Heart right ventricle (tissue), 16 donors: ENCODE data around the gene TMEM233. TPM values are rescaled to one million over a fixed set of nuclear protein-coding genes. Genes with fewer than 3 reads are reported as not detected.
"Not testable (repeated sequence)": the region's sequence is repeated elsewhere in the genome, so short reads cannot be mapped to it uniquely, and the experiment has no call there.

ENCODE experiments used
- ATAC-seq, 8 donors: fragments of 200-7000 bp; cut with Tn5 transposase; one replicate each; pipeline ENCODE4 v1.9.1; 2020; ENCODE audit warnings: mild to moderate bottlenecking in 8 of 8, moderate library complexity in 8 of 8, moderate number of reproducible peaks in 1 of 8
- DNase-seq, 2 donors: peaks; one replicate each; pipeline ENCODE4 v3.0.0-alpha.2; 2020
- H3K27ac ChIP-seq, 10 donors: fragments of 200-600 bp; sonication (generic) in 2 of 10; one replicate each; pipeline versions ENCODE4 v1.5.0 to v1.8.0; 2020 to 2022; ENCODE audit warnings: mild to moderate bottlenecking in 3 of 10
- H3K27me3 ChIP-seq, 7 donors: fragments of 200-600 bp; one replicate each; pipeline ENCODE4 v1.8.0; 2021 to 2022; ENCODE audit warnings: mild to moderate bottlenecking in 2 of 7
- H3K36me3 ChIP-seq, 9 donors: fragments of 200-600 bp; sonication (generic) in 1 of 9; one replicate each; pipeline versions ENCODE4 v1.5.0 to v1.8.0; 2020 to 2022; ENCODE audit warnings: mild to moderate bottlenecking in 2 of 9
- H3K4me1 ChIP-seq, 9 donors: fragments of 200-600 bp; sonication (generic) in 1 of 9; one replicate each; pipeline versions ENCODE4 v1.5.0 to v1.8.0; 2020 to 2022; ENCODE audit warnings: mild to moderate bottlenecking in 4 of 9
- H3K4me3 ChIP-seq, 10 donors: fragments of 200-600 bp; sonication (generic) in 2 of 10; one replicate each; pipeline versions ENCODE4 v1.5.0 to v1.8.0; 2020 to 2022; ENCODE audit warnings: mild to moderate bottlenecking in 7 of 10, moderate library complexity in 2 of 10
- H3K9me3 ChIP-seq, 11 donors: fragments of 200-600 bp in 10 of 11; sonication (generic) in 2 of 11; one replicate each; pipeline versions ENCODE4 v1.5.0 to v1.8.0; 2013 to 2022; ENCODE audit warnings: mild to moderate bottlenecking in 2 of 11, control low read depth in 1 of 11, moderate library complexity in 1 of 11
- CTCF ChIP-seq, 9 donors: fragments of 200-600 bp; sonication (generic) in 2 of 9; IDR thresholded peaks; one replicate each; pipeline versions ENCODE4 v1.5.0 to v1.8.0; 2021 to 2022; ENCODE audit warnings: antibody characterized with exemption in 9 of 9, mild to moderate bottlenecking in 5 of 9, moderate library complexity in 1 of 9
- WGBS, 2 donors: extraction: QIAGEN DNeasy Blood & Tissue Kit; methylation state at CpG; one replicate each; pipeline ENCODE4 v1.1.7; 2013; ENCODE audit warnings: inconsistent platforms in 1 of 2; 5-methylcytosine and 5-hydroxymethylcytosine counted together
- intact Hi-C, 10 donors: fragments of 100-400 bp; cut with DNase I; formaldehyde crosslinking; loops; one replicate each; pipeline versions ENCODE4 v1.11.1 to v1.14.2; 2022
- polyA plus RNA-seq, 2 donors: library from polyadenylated mRNA; stranded (reverse); fragments of 200-250 nt; gene quantifications; one replicate each; pipeline ENCODE4 v1.2.3, GENCODE V29; 2013
- total RNA-seq, 10 donors: library from RNA; stranded (reverse); fragmentation: NEBNext Ultra II Directional in 3 of 10; extraction: Animal tissue kit (Norgen Biotek cat#: 25700) in 3 of 10; gene quantifications; one replicate each; pipeline versions ENCODE4 v1.2.1 to v1.2.4, GENCODE V29; 2021 to 2023
- donor health status: Arrhythmogenic right ventricular cardiomyopathy.
- donor health status: ischemic (EF 13 %, LVEDD 7.1; RV severe dilation, severe dysfunction).
- donor health status: healthy with polysubstance abuse.
- donor health status: DM: no; HTN: yes; CAD: no.
- donor health status: DM: no; HTN: no; CAD: no.
- donor health status: ischemic (EF 25% LVEDD 6.9; RV normal size, moderate dysfunction).
- donor health status: ischemic (EF 25% LVEDD 5.7; RV mildly dilated, moderate dysfunction).
- donor health status: healthy.
- donor health status: DM: yes; HTN: yes; CAD: no.
- donor health status: Ischemic cardiomyopathy.
- donor health status: ischemic (EF 35%, LVEDD 5.7; RV mildly dilated, moderate dysfunction).
- donor health status: nonischemic (EF 11% LVEDD 7.7; RV severe dilation, severe dysfunction).
- donor health status: DM: yes; HTN: yes; CAD: no.
- donor health status: PGD.
- donor health status: ischemic (EF 29% LVEDD 5.4; RV normal size, mild dysfunction).
- donor health status: nonischemic (EF 23%, LVEDD 6.1; RV moderate dilation, normal function).

Gene TMEM233
- total and polyA plus RNA-seq, 12 donors, result 0.10 to 0.92 (median 0.49) TPM; not detected in 1

DNA sequence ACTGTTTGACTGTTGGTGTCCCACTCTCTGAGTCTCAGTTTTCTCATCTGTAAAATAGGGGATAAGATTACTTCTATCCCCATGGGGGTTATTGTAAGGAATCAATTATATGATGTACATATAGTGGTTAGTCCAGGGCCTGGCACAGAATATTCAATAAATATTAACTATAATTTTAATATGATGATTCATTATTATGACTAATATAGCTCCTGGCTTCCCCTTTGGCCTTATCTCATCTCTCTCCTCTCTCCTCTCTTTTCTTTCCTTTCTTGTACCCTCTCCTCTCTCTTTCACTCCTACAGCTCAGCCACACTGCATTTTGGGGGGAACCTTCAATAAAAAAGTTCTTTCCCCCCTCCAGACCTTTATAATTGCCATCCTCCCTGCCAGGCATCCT lies 21.1 kb downstream of the TMEM233 start:
- Histone ChIP-seq H3K27ac (no peak overlapping the region), H3K9me3 (peaks cover 0 to 11% (median 0%) of the 10 kb centered on the region in 11 donors), H3K4me1 (no peaks in the 10 kb centered on the region), H3K27me3 (no peaks in the 10 kb centered on the region), H3K36me3 (no peaks in the 10 kb centered on the region), H3K4me3 (no peak overlapping the region)
- ATAC-seq (no peak), DNase-seq (no peak)
- TF ChIP-seq CTCF (IDR thresholded peaks at IDR 0.05), result no peak
- intact Hi-C loops, result no loop called here

GRCh38 chr12:119615518-119616475 lies 22.2 kb downstream of the TMEM233 start:
- no peak for TF ChIP-seq CTCF (IDR thresholded peaks at IDR 0.05)
- Histone ChIP-seq H3K4me3 (no peak overlapping the region), H3K4me1 (no peaks in the 10 kb centered on the region), H3K27ac (no peak overlapping the region), H3K9me3 (peaks cover 0 to 11% (median 0%) of the 10 kb centered on the region in 11 donors), H3K36me3 (no peaks in the 10 kb centered on the region), H3K27me3 (no peaks in the 10 kb centered on the region)
- WGBS, 2 donors, result 79% methylated on average over 9 of the region's 9 CpGs
- intact Hi-C loops, result no loop called here
- DNase-seq, result no peak
- ATAC-seq, result no peak

DNA sequence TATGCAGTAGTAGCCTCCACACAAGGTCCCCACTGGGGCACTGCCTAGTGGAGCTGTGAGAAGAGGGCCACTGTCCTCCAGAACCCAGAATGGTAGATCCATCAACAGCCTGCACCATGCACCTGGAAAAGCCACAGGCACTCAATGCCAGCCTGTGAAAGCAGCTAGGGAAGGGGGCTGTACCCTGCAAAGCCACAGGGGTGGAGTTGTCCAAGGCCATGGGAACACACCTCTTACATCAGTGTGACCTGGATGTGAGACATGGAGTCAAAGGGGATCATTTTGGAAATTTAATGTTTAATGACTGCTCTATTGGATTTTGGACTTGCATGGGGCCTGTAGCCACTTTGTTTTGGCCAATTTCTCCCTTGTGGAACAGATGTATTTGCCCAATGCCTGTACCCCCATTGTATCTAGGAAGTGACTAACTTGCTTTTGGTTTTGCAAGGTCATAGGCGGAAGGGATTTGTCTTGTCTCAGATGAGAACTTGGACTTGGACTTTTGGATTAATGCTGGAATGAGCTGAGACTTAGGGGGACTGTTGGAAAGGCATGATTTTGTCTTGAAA lies 24.8 kb downstream of the TMEM233 start:
- H3K27ac ChIP-seq, intact Hi-C loops, H3K27me3 ChIP-seq, H3K36me3 ChIP-seq, H3K4me3 ChIP-seq, DNase-seq, H3K4me1 ChIP-seq, ATAC-seq: not testable (repeated sequence)
- 82 to 92% methylated on average over 1 of the region's 1 CpG for WGBS, 2 donors
- H3K9me3 ChIP-seq, result peaks cover 0 to 11% (median 0%) of the 10 kb centered on the region in 11 donors

DNA sequence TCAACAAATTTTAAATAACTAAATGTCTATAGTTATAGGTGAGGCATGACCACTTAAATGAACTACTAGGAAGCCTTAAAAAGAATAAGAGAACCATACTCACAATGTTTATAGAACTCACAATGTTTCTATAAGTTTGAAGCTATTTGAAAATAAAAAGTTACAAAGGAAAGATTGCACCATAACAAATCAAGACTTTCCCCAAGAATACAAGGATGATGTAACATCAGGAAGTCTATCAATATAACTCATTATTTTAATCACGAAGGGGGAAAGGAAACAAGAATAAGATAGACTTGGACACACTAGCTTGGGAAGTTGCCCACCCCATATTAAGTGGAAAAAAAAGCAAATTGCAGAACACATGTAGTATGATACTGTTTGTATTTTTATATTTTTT lies 26.9 kb downstream of the TMEM233 start:
- no peak for TF ChIP-seq CTCF (IDR thresholded peaks at IDR 0.05)
- 23 to 34% methylated on average over 1 of the region's 1 CpG for WGBS, 2 donors
- H3K27me3 ChIP-seq, result peaks cover 0 to 11% (median 0%) of the 10 kb centered on the region in 7 donors
- H3K4me3 ChIP-seq, result no peak overlapping the region
- ATAC-seq (no peak), DNase-seq (no peak)
- H3K36me3 ChIP-seq, result no peaks in the 10 kb centered on the region
- H3K27ac ChIP-seq, result no peak overlapping the region
- no peaks in the 10 kb centered on the region for H3K4me1 ChIP-seq
- H3K9me3 ChIP-seq, result peaks cover 0 to 11% (median 0%) of the 10 kb centered on the region in 11 donors
- intact Hi-C loops, result no loop called here
